Measurements from ENCODE around the gene RHCG.

- TF ChIP-seq GATA2 (IDR thresholded peaks at IDR 0.05; ENCODE audit: low read depth, low read length) (no peak), GATA3 (IDR thresholded peaks at IDR 0.05; ENCODE audit: low read depth, low read length) (no peak)
Measured at GRCh38 chr15:89489376-89489775, 7.0 kb downstream of the RHCG start.
